Parathyroid adenoma (tissue), 2 donors: ENCODE measurements around the gene VSIG2.

Experiments
- H2AFZ ChIP-seq: fragments of 300-600 bp; sonication (generic); one replicate; pipeline ENCODE4 v1.7.0; 2017; ENCODE audit warnings: antibody characterized with exemption, mild to moderate bottlenecking
- H3K27ac ChIP-seq: fragments of 300-600 bp; sonication (generic); one replicate; pipeline ENCODE4 v1.7.0; 2017
- H3K27me3 ChIP-seq: fragments of 300-600 bp; sonication (generic); one replicate; pipeline ENCODE4 v1.7.0; 2017; ENCODE audit warnings: low read length; ENCODE audit not compliant: control insufficient read depth, insufficient read depth
- H3K36me3 ChIP-seq: fragments of 300-600 bp; sonication (generic); one replicate; pipeline ENCODE4 v1.7.0; 2017; ENCODE audit warnings: low read length; ENCODE audit not compliant: control insufficient read depth, insufficient read depth
- H3K4me1 ChIP-seq: fragments of 300-600 bp; sonication (generic); one replicate; pipeline ENCODE4 v1.7.0; 2017; ENCODE audit warnings: control low read depth
- H3K4me2 ChIP-seq: fragments of 300-600 bp; sonication (generic); one replicate; pipeline ENCODE4 v1.7.0; 2017; ENCODE audit warnings: low read length
- H3K4me3 ChIP-seq: fragments of 300-600 bp; sonication (generic); one replicate; pipeline ENCODE4 v1.7.0; 2017; ENCODE audit warnings: low read depth, low read length
- H3K79me2 ChIP-seq: fragments of 300-600 bp; sonication (generic); one replicate; pipeline ENCODE4 v1.7.0; 2017; ENCODE audit warnings: control low read depth
- H3K9ac ChIP-seq: fragments of 300-600 bp; sonication (generic); one replicate; pipeline ENCODE4 v1.7.0; 2017; ENCODE audit warnings: mild to moderate bottlenecking
- H3K9me3 ChIP-seq: fragments of 300-600 bp; sonication (generic); one replicate; pipeline ENCODE4 v1.7.0; 2017; ENCODE audit warnings: low read length; ENCODE audit not compliant: control insufficient read depth
- TF ChIP-seq, protein P1 (sequence below): fragments of 300-600 bp; sonication (generic); IDR thresholded peaks from one replicate; pipeline ENCODE4 v1.7.0; 2017; ENCODE audit warnings: antibody characterized with exemption, mild to moderate bottlenecking
- donor health status: primary hyperparathyroidism.

The VSIG2 gene

DNA sequence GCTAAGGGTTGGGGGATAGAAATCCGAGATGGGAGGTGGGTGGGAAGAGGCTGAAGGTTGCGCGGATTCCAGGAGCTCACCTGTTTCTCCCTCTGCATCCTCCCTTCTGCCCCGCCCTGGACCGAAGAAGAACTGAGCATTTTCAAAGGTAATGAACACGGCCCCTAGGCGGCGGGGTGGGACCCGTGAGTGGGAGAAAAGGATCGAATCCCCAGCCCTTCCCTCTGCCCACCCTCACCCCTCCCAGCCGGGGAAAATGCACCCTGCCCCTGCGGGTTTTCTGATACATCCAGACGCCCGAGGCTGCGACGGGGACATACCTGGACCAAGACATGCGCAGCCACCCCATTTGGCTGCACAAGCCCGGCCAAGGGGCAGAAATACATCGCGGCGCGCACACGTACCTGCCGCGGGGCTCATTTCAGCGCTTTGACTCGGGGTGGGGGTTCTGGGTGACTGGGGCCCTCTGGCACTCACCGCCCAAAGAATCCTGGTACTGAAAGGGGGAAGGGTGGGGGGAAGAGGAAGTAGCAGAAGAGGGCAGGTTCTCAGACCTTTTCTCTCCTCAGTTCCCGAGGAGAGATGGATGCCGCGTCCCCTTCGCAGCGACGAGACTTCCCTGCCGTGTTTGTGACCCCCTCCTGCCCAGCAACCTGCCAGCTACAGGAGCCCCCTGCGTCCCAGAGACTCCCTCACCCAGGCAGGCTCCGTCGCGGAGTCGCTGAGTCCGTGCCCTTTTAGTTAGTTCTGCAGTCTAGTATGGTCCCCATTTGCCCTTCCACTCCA lies 6.0 kb downstream of the VSIG2 start:
- Histone ChIP-seq H3K27ac (no peak overlapping the region), H3K27me3 (no peaks in the 10 kb centered on the region), H3K9ac (no peak overlapping the region)

DNA sequence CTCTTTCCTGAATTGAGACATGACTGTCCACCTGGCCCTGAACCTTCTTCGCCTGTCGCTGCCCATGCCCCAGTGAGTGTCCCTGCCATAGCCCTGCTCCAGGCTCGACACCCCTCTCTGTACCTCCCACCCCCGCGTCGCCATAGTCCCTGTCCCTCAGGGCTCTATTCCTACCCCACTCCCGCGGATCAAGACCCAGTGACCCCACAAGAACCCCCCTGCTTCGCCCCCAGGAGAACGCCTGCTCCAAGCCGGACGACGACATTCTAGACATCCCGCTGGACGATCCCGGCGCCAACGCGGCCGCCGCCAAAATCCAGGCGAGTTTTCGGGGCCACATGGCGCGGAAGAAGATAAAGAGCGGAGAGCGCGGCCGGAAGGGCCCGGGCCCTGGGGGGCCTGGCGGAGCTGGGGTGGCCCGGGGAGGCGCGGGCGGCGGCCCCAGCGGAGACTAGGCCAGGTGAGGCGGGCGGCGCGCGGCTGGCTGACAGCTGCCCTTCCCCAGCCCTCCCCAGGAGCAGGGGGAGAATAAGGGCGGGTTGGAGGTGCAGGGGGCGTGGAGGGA lies 6.7 kb downstream of the VSIG2 start:
- Histone ChIP-seq H3K4me2 (no peak overlapping the region), H3K36me3 (no peaks in the 10 kb centered on the region), H3K4me3 (no peak overlapping the region), H3K4me1 (no peaks in the 10 kb centered on the region), H2AFZ (no peak overlapping the region), H3K27me3 (no peaks in the 10 kb centered on the region), H3K79me2 (no peaks in the 10 kb centered on the region), H3K9me3 (no peaks in the 10 kb centered on the region), H3K27ac (no peak overlapping the region), H3K9ac (no peak overlapping the region)
- TF ChIP-seq, protein P1, sequence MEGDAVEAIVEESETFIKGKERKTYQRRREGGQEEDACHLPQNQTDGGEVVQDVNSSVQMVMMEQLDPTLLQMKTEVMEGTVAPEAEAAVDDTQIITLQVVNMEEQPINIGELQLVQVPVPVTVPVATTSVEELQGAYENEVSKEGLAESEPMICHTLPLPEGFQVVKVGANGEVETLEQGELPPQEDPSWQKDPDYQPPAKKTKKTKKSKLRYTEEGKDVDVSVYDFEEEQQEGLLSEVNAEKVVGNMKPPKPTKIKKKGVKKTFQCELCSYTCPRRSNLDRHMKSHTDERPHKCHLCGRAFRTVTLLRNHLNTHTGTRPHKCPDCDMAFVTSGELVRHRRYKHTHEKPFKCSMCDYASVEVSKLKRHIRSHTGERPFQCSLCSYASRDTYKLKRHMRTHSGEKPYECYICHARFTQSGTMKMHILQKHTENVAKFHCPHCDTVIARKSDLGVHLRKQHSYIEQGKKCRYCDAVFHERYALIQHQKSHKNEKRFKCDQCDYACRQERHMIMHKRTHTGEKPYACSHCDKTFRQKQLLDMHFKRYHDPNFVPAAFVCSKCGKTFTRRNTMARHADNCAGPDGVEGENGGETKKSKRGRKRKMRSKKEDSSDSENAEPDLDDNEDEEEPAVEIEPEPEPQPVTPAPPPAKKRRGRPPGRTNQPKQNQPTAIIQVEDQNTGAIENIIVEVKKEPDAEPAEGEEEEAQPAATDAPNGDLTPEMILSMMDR = no peak

More for the DNA sequence above, 6.0 kb downstream of the VSIG2 start:
- peak overlapping the region; percentile 76 for H3K4me2 ChIP-seq
- no peaks in the 10 kb centered on the region for H3K9me3 ChIP-seq
- peak overlapping the region; percentile 59 for H3K4me3 ChIP-seq
- TF ChIP-seq, protein P1 = no peak
- H3K4me1 ChIP-seq = no peaks in the 10 kb centered on the region
- no peaks in the 10 kb centered on the region for H3K79me2 ChIP-seq
- H3K36me3 ChIP-seq = no peaks in the 10 kb centered on the region
- H2AFZ ChIP-seq = peak overlapping the region; percentile 62

DNA sequence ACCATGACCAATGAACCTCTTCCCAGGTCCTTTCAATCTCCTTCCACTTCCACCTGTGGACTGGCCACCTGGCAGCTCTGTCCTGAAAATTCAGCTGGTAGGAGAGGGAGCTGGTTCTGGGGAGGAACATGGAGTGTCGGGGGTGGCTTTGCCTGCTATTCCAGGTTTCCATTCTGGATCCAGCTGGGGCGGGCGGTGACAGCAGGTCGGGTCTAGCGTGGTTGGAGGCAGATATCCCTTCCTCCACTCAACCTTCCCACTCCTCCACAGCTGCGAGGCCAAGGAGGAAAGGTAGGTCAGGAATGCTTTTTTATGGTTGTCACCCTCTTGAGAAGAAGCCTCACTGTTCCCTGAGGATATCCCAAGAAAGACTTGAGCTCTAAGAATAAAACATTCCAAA lies 9.0 kb downstream of the VSIG2 start:
- TF ChIP-seq, protein P1 = no peak
- Histone ChIP-seq H3K4me3 (no peak overlapping the region), H3K9ac (no peak overlapping the region)

DNA sequence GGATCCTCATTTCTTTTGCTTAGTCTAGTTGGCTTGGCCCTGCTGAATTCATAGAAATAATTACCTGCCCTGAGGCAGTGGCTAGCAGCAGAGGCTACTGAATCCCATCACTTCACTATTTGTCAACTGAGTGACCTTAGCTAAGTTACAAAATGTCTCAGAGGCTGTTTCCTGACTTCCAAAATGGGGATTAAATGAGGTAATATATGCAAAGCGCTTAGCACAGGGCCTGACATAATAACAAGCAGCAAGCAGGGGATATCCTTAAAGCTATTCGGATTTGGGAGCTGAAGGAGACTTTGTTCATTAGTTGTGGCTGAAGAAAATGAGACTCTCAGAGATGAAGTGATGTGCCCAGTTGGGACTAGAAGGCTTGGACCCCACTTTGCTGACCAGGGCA lies 9.5 kb downstream of the VSIG2 start:
- no peaks in the 10 kb centered on the region for H3K27me3 ChIP-seq
- H3K36me3 ChIP-seq = no peaks in the 10 kb centered on the region
- no peak overlapping the region for H3K9ac ChIP-seq
- H3K4me1 ChIP-seq = no peaks in the 10 kb centered on the region
- no peak overlapping the region for H2AFZ ChIP-seq
- H3K4me2 ChIP-seq = no peak overlapping the region
- H3K9me3 ChIP-seq = no peaks in the 10 kb centered on the region
- no peak overlapping the region for H3K4me3 ChIP-seq
- no peak overlapping the region for H3K27ac ChIP-seq
- H3K79me2 ChIP-seq = no peaks in the 10 kb centered on the region
- TF ChIP-seq, protein P1 = no peak

More for the DNA sequence above, 9.0 kb downstream of the VSIG2 start:
- no peak overlapping the region for H2AFZ ChIP-seq
- no peaks in the 10 kb centered on the region for H3K79me2 ChIP-seq
- no peaks in the 10 kb centered on the region for H3K27me3 ChIP-seq
- no peaks in the 10 kb centered on the region for H3K36me3 ChIP-seq
- H3K9me3 ChIP-seq = no peaks in the 10 kb centered on the region
- H3K27ac ChIP-seq = no peak overlapping the region
- no peak overlapping the region for H3K4me2 ChIP-seq
- no peaks in the 10 kb centered on the region for H3K4me1 ChIP-seq
